Activated effector memory CD4-positive, alpha-beta T cell treated with anti-CD3 and anti-CD28 coated beads, Interleukin-2, amount 50 U/mL, for 16 hours (primary cell): ENCODE results near the gene LRFN2.

Experiments
- DNase-seq: peaks from one replicate; pipeline ENCODE4 v3.0.0-alpha.2; 2020

Gene LRFN2

GRCh38 chr6:40509716-40510260, 77.4 kb downstream of the LRFN2 start:
- DNase-seq = no peak

GRCh38 chr6:40509086-40509485, 78.1 kb downstream of the LRFN2 start:
- DNase-seq = no peak

GRCh38 chr6:40506954-40507353, 80.2 kb downstream of the LRFN2 start:
- no peak for DNase-seq

- DNase-seq = no peak
These were observed 81.9 kb downstream of the LRFN2 start for GRCh38 chr6:40505191-40505810.

- no peak for DNase-seq
These were observed 82.9 kb downstream of the LRFN2 start for GRCh38 chr6:40504274-40504673.

GRCh38 chr6:40500227-40500626, 86.9 kb downstream of the LRFN2 start:
- no peak for DNase-seq

GRCh38 chr6:40499215-40499614, 87.9 kb downstream of the LRFN2 start:
- DNase-seq = no peak

GRCh38 chr6:40498148-40498547, 89.0 kb downstream of the LRFN2 start:
- DNase-seq = no peak

GRCh38 chr6:40492187-40492586, 95.0 kb downstream of the LRFN2 start:
- DNase-seq = no peak

- DNase-seq = no peak
These were observed 96.7 kb downstream of the LRFN2 start for GRCh38 chr6:40490508-40490907.

- DNase-seq = no peak
These were observed 97.4 kb downstream of the LRFN2 start for GRCh38 chr6:40489798-40490197.

- no peak for DNase-seq
These were observed 100.6 kb downstream of the LRFN2 start for GRCh38 chr6:40486576-40486975.

- DNase-seq = no peak
These were observed 101.4 kb downstream of the LRFN2 start for GRCh38 chr6:40485795-40486194.

- no peak for DNase-seq
These were observed 101.9 kb downstream of the LRFN2 start for GRCh38 chr6:40485300-40485699.

GRCh38 chr6:40484066-40484465, 103.1 kb downstream of the LRFN2 start:
- no peak for DNase-seq

GRCh38 chr6:40482532-40482931, 104.6 kb downstream of the LRFN2 start:
- no peak for DNase-seq

GRCh38 chr6:40480678-40481077, 106.5 kb downstream of the LRFN2 start:
- DNase-seq = no peak

GRCh38 chr6:40479706-40480105, 107.5 kb downstream of the LRFN2 start:
- no peak for DNase-seq

GRCh38 chr6:40477246-40478126, 109.7 kb downstream of the LRFN2 start:
- DNase-seq = no peak

GRCh38 chr6:40476673-40477072, 110.5 kb downstream of the LRFN2 start:
- DNase-seq = no peak

GRCh38 chr6:40474937-40475336, 112.2 kb downstream of the LRFN2 start:
- no peak for DNase-seq

- no peak for DNase-seq
These were observed 114.1 kb downstream of the LRFN2 start for GRCh38 chr6:40473026-40473425.

GRCh38 chr6:40472353-40472752, 114.8 kb downstream of the LRFN2 start:
- DNase-seq = no peak

GRCh38 chr6:40471243-40471642, 115.9 kb downstream of the LRFN2 start:
- no peak for DNase-seq
